HPDE6-E6E7 (cell line): Measurements from ENCODE around the gene TAOK1.

Experiments used
- DNase-seq: peaks from one replicate; pipeline ENCODE4 v3.0.0; 2011; ENCODE audit warnings: missing footprints; ENCODE audit errors: extremely low spot score

The TAOK1 gene

GRCh38 chr17:29570521-29570920 is 180.4 kb downstream of the TAOK1 start:
- DNase-seq: no peak

GRCh38 chr17:29571486-29571882 is 181.3 kb downstream of the TAOK1 start:
- DNase-seq: no peak

- DNase-seq: no peak
These were observed 181.9 kb downstream of the TAOK1 start for GRCh38 chr17:29571883-29572681.

GRCh38 chr17:29572691-29573557 is 182.8 kb downstream of the TAOK1 start:
- DNase-seq: no peak

GRCh38 chr17:29573558-29573869 is 183.4 kb downstream of the TAOK1 start:
- no peak for DNase-seq

GRCh38 chr17:29573871-29574731 is 183.9 kb downstream of the TAOK1 start:
- DNase-seq: no peak

GRCh38 chr17:29574732-29575510 is 184.8 kb downstream of the TAOK1 start:
- no peak for DNase-seq

- no peak for DNase-seq
These were observed 185.5 kb downstream of the TAOK1 start for GRCh38 chr17:29575511-29576213.

GRCh38 chr17:29576214-29577000 is 186.2 kb downstream of the TAOK1 start:
- DNase-seq: no peak

GRCh38 chr17:29577001-29577370 is 186.8 kb downstream of the TAOK1 start:
- no peak for DNase-seq

- DNase-seq: no peak
These were observed 187.4 kb downstream of the TAOK1 start for GRCh38 chr17:29577385-29578211.

GRCh38 chr17:29578626-29579485 is 188.7 kb downstream of the TAOK1 start:
- DNase-seq: no peak

- peak; percentile 89 for DNase-seq
These were observed 190.0 kb downstream of the TAOK1 start for GRCh38 chr17:29579866-29580771.

- peak; percentile 78 for DNase-seq
These were observed 191.6 kb downstream of the TAOK1 start for GRCh38 chr17:29581583-29582253.

GRCh38 chr17:29582254-29582765 is 192.1 kb downstream of the TAOK1 start:
- DNase-seq: no peak

GRCh38 chr17:29582772-29583171 is 192.6 kb downstream of the TAOK1 start:
- no peak for DNase-seq
